ENCODE measurements around the gene NOP14.

- TF ChIP-seq CTCF (IDR thresholded peaks at IDR 0.05) (no peak), POLR2AphosphoS5 (IDR thresholded peaks at IDR 0.05) (no peak), POLR2A (IDR thresholded peaks at IDR 0.05) (no peak)
These were observed 54.5 kb downstream of the NOP14 start for GRCh38 chr4:2908686-2909085.

All from breast epithelium (tissue), 3 donors.